ENCODE measurements around the gene CHRM2.

Gene CHRM2

GRCh38 chr7:137032436-137032835 is 164.0 kb downstream of the CHRM2 start:
- ATAC-seq (no peak), DNase-seq (no peak)

GRCh38 chr7:137036768-137037167 is 168.3 kb downstream of the CHRM2 start:
- DNase-seq: no peak
- ATAC-seq: no peak

- ATAC-seq: no peak
- DNase-seq: no peak
These were observed 170.3 kb downstream of the CHRM2 start for GRCh38 chr7:137038706-137039105.

- ATAC-seq: no peak
These were observed 172.3 kb downstream of the CHRM2 start for GRCh38 chr7:137040745-137041144.

GRCh38 chr7:137045573-137045972 is 177.1 kb downstream of the CHRM2 start:
- DNase-seq (no peak), ATAC-seq (no peak)

More at GRCh38 chr7:137040745-137041144, 172.3 kb downstream of the CHRM2 start:
- no peak for DNase-seq

GRCh38 chr7:137069249-137069963 is 201.0 kb downstream of the CHRM2 start:
- no peak for ATAC-seq
- DNase-seq: no peak
